PC-3 (cell line): ENCODE measurements around the gene CLMN. TPM values are rescaled to one million over a fixed set of nuclear protein-coding genes. Genes with fewer than 3 reads are reported as not detected.
A peak's percentile ranks its signal among the peaks of the same experiment; 100 is the strongest.

Source experiments
- ATAC-seq: fragments of 200-7000 bp; cut with Tn5 transposase; 2 replicates; pipeline ENCODE4 v1.9.1; 2020; ENCODE audit warnings: mild to moderate bottlenecking, moderate library complexity
- BruUV-seq: library from RNA; stranded (reverse); fragments of 400-500 nt; replicated peaks from 2 replicates; lab custom pipeline; 2021; lab: Mats Ljungman, UMichigan
- CTCF ChIA-PET: fragments of 300-600 bp; sonication (Branson Sonifier 250); formaldehyde crosslinking; loops from one replicate; lab custom pipeline; 2022; ENCODE audit warnings: antibody characterized with exemption; lab: Charles Lee
- POLR2A ChIA-PET: fragments of 300-600 bp; sonication (Branson Sonifier 250); formaldehyde crosslinking; loops from one replicate; lab custom pipeline; 2022; ENCODE audit warnings: antibody characterized with exemption; ENCODE audit not compliant: unreplicated experiment; lab: Charles Lee
- DNase-seq: peaks from one replicate; pipeline ENCODE4 v3.0.0-alpha.2; 2015
- H2AFZ ChIP-seq: fragments of 300-600 bp; sonication (generic); 2 replicates; pipeline ENCODE4 v1.6.0; 2016; ENCODE audit warnings: antibody characterized with exemption, low read length
- H3F3A ChIP-seq: fragments of 300-600 bp; sonication (generic); one replicate; pipeline ENCODE4 v1.6.0; 2017; ENCODE audit warnings: antibody characterized with exemption, low read length, control low read depth, mild to moderate bottlenecking; ENCODE audit not compliant: unreplicated experiment
- H3K27ac ChIP-seq: fragments of 300-600 bp; sonication (generic); 2 replicates; pipeline ENCODE4 v1.5.1; 2016; ENCODE audit warnings: mild to moderate bottlenecking, low read length
- H3K27me3 ChIP-seq: fragments of 300-600 bp; sonication (generic); 2 replicates; pipeline ENCODE4 v1.6.1; 2016; ENCODE audit warnings: low read length, mixed read lengths
- H3K36me3 ChIP-seq: fragments of 300-600 bp; sonication (generic); 2 replicates; pipeline ENCODE4 v1.6.1; 2016; ENCODE audit warnings: low read depth, mixed run types, low read length, mixed read lengths
- H3K4me1 ChIP-seq: fragments of 300-600 bp; sonication (generic); 2 replicates; pipeline ENCODE4 v1.5.1; 2016; ENCODE audit warnings: low read length; ENCODE audit not compliant: insufficient read depth
- H3K4me2 ChIP-seq: fragments of 300-600 bp; sonication (generic); 2 replicates; pipeline ENCODE4 v1.6.0; 2016; ENCODE audit warnings: low read length
- H3K4me3 ChIP-seq: fragments of 300-600 bp; sonication (generic); 2 replicates; pipeline ENCODE4 v1.5.1; 2016; ENCODE audit warnings: mild to moderate bottlenecking, low read length, mixed read lengths
- H3K79me2 ChIP-seq: fragments of 300-600 bp; sonication (generic); 2 replicates; pipeline ENCODE4 v1.6.1; 2017; ENCODE audit warnings: low read length, mixed read lengths
- H3K9ac ChIP-seq: fragments of 300-600 bp; sonication (generic); 2 replicates; pipeline ENCODE4 v1.6.0; 2016; ENCODE audit warnings: mild to moderate bottlenecking, low read length
- H3K9me2 ChIP-seq: fragments of 300-600 bp; sonication (generic); replicated peaks from 2 replicates; pipeline ENCODE4 v1.6.1; 2016; ENCODE audit warnings: mixed run types, low read length, mixed read lengths
- H3K9me3 ChIP-seq: fragments of 300-600 bp; sonication (generic); 2 replicates; pipeline ENCODE4 v1.6.1; 2016; ENCODE audit warnings: low read length, mixed read lengths
- H4K20me1 ChIP-seq: fragments of 300-600 bp; sonication (generic); 2 replicates; pipeline ENCODE4 v1.6.1; 2016; ENCODE audit warnings: low read length, mixed read lengths
- CTCF ChIP-seq: fragments of 300-600 bp; sonication (generic); conservative IDR thresholded peaks from 2 replicates; pipeline ENCODE4 v1.5.1; 2017; ENCODE audit warnings: antibody characterized with exemption, low read depth, mild to moderate bottlenecking, low read length
- EZH2 ChIP-seq: fragments of 300-600 bp; sonication (generic); IDR thresholded peaks from one replicate; pipeline ENCODE4 v1.6.1; 2017; ENCODE audit warnings: antibody characterized with exemption, mild to moderate bottlenecking, low read length; ENCODE audit not compliant: unreplicated experiment
- EZH2phosphoT487 ChIP-seq: fragments of 300-600 bp; sonication (generic); IDR thresholded peaks from 2 replicates; pipeline ENCODE4 v1.6.1; 2018; ENCODE audit warnings: mild to moderate bottlenecking, antibody characterized with exemption, low read length, borderline replicate concordance
- intact Hi-C: fragments of 100-400 bp; cut with micrococcal nuclease; formaldehyde crosslinking; loops from 2 replicates; pipeline ENCODE4 v1.9.0; 2023
- total RNA-seq: library from RNA; depleted of rRNA; stranded (reverse); fragments of >200 nt; gene quantifications from 2 replicates; pipeline ENCODE4 v1.2.3, GENCODE V29; 2014

CLMN gene
- total RNA-seq, 1 experiment from 2014 or later, result 3.5 TPM

- Histone ChIP-seq H3K27ac (0 out of 2 replicates have a peak overlapping the region, but pooled peaks have one; percentile 6), H3K9me3 (no peaks in the 10 kb centered on the region), H3K9me2 (no peaks in the 10 kb centered on the region), H3K27me3 (no peaks in the 10 kb centered on the region), H3K4me1 (peaks cover 33% of the 10 kb centered on the region), H4K20me1 (peaks cover 39% of the 10 kb centered on the region), H3K9ac (peak overlapping the region; percentile 90), H3F3A (no peaks in the 10 kb centered on the region), H3K4me2 (peak overlapping the region; percentile 85), H3K4me3 (peak overlapping the region; percentile 88), H2AFZ (0 out of 2 replicates have a peak overlapping the region, but pooled peaks have one; percentile 29), H3K36me3 (no peaks in the 10 kb centered on the region), H3K79me2 (peaks cover 54% of the 10 kb centered on the region)
- DNase-seq, result peak; percentile 14
- TF ChIP-seq CTCF, result no peak
- no peak for TF ChIP-seq EZH2
- no peak for TF ChIP-seq EZH2phosphoT487
- ATAC-seq, result peak; percentile 26
- ChIA-PET CTCF (no interaction called here), POLR2A (interaction anchor here (0.6 kb wide), 1 partner anchor 1346 kb away, joined by 3 read pairs; no protein-coding TSS in a partner anchor)
- intact Hi-C loops, result loop anchor here (2.0 to 5.0 kb wide), 3 partner anchors 44 to 376 kb away; no protein-coding TSS in a partner anchor
- BruUV-seq, result no TSS peak
These were observed 163.3 kb downstream of the CLMN start for GRCh38 chr14:95156161-95157047.

GRCh38 chr14:95155045-95155444 is 164.7 kb downstream of the CLMN start:
- H3F3A ChIP-seq, result no peaks in the 10 kb centered on the region
- intact Hi-C loops, result loop anchor here (5.0 kb wide), 2 partner anchors 112 to 377 kb away; no protein-coding TSS in a partner anchor
- no peaks in the 10 kb centered on the region for H3K9me2 ChIP-seq
- no peaks in the 10 kb centered on the region for H3K36me3 ChIP-seq
- ChIA-PET POLR2A (no interaction called here), CTCF (no interaction called here)
- H3K4me1 ChIP-seq, result peaks cover 36% of the 10 kb centered on the region
- no peak overlapping the region for H2AFZ ChIP-seq
- no peak for DNase-seq
- BruUV-seq, result no TSS peak
- H3K79me2 ChIP-seq, result peaks cover 68% of the 10 kb centered on the region
- peak overlapping the region; percentile 85 for H3K4me2 ChIP-seq
- no peak overlapping the region for H3K27ac ChIP-seq
- H3K9ac ChIP-seq, result 0 out of 2 replicates have a peak overlapping the region, but pooled peaks have one; percentile 90
- peak overlapping the region; percentile 88 for H3K4me3 ChIP-seq
- no peaks in the 10 kb centered on the region for H3K9me3 ChIP-seq
- H3K27me3 ChIP-seq, result no peaks in the 10 kb centered on the region
- H4K20me1 ChIP-seq, result peaks cover 50% of the 10 kb centered on the region
- ATAC-seq, result no peak
- TF ChIP-seq EZH2phosphoT487 (no peak), CTCF (no peak), EZH2 (no peak)
